A549 (cell line): ENCODE measurements around the gene PGF.

Experiments used
- EP300 ChIP-seq, 2 experiments: fragments of >200 bp; sonication (Bioruptor Twin); formaldehyde crosslinking; IDR thresholded peaks; 2 replicates in 1 of 2; 3 replicates in 1 of 2; pipeline ENCODE4 v1.6.1; 2016 to 2017
- FOXS1 ChIP-seq: fragments of 250-450 bp; sonication (Bioruptor Pico); IDR thresholded peaks from 2 replicates; pipeline ENCODE4 v1.5.0; 2020; ENCODE audit warnings: mild to moderate bottlenecking, moderate library complexity
- MAFK ChIP-seq: fragments of 450-650 bp; IDR thresholded peaks from 2 replicates; pipeline ENCODE4 v1.6.1; 2014; ENCODE audit not compliant: partially characterized antibody
- POLR2A ChIP-seq: IDR thresholded peaks from 2 replicates; pipeline ENCODE4 v1.6.1; 2012; ENCODE audit warnings: mild to moderate bottlenecking, low read length
- POLR2AphosphoS2 ChIP-seq: conservative IDR thresholded peaks from 2 replicates; pipeline ENCODE4 v1.6.1; 2012; ENCODE audit warnings: low read length, improper control_type of control experiment, inconsistent platforms
- SMC3 ChIP-seq: fragments of >200 bp; sonication (Bioruptor Twin); formaldehyde crosslinking; IDR thresholded peaks from 3 replicates; pipeline ENCODE4 v1.6.1; 2018; ENCODE audit warnings: inconsistent platforms
- TF ChIP-seq, protein P1 (sequence below): IDR thresholded peaks from 2 replicates; pipeline ENCODE4 v1.6.1; 2012
- TF ChIP-seq, protein P2 (sequence below): fragments of >200 bp; sonication (Bioruptor Twin); formaldehyde crosslinking; IDR thresholded peaks from 3 replicates; pipeline ENCODE4 v1.5.1; 2016
- TF ChIP-seq, protein P3 (sequence below): fragments of 450-650 bp; IDR thresholded peaks from 2 replicates; pipeline ENCODE4 v1.6.1; 2014; ENCODE audit warnings: antibody characterized with exemption

DNA sequence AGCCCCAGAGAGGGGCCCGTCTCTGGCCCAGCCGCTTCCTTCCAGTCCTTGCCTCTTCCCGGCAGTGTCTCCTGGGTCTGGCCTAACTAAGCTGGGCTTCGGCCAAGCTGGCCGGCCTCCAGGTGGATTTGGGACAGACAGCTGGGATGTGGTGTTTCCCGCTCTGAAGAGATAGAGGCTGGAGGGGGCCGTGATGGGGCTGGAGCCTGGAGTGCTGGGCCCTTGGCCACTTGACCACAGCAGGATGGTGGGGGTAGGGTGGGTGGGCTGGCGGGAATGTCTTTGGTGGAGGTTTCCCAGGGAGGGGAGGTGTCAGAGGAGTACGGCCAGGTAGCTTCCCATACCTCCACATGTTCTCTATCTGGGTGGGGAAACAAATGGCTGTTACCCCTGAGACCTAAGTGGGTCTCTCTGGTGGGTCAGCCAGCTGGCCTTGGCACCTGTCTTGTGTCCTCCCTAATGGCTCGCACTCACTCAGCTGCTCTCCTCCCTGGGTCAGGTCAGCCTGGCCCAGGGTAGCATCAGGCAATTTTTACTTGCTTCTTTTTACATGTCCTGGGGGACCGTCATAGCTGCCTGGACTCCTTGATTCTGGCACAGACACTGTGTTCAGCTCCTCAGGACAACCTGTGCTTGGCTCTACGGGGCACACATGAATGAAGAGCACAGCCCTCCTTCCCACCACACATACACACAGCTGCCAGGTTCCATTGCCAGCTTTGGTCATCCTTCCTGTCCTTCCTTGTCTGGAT is 19.8 kb upstream of the PGF start:
- TF ChIP-seq POLR2A: no peak
- TF ChIP-seq, protein P1, sequence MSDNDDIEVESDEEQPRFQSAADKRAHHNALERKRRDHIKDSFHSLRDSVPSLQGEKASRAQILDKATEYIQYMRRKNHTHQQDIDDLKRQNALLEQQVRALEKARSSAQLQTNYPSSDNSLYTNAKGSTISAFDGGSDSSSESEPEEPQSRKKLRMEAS: no peak
- TF ChIP-seq, protein P2, sequence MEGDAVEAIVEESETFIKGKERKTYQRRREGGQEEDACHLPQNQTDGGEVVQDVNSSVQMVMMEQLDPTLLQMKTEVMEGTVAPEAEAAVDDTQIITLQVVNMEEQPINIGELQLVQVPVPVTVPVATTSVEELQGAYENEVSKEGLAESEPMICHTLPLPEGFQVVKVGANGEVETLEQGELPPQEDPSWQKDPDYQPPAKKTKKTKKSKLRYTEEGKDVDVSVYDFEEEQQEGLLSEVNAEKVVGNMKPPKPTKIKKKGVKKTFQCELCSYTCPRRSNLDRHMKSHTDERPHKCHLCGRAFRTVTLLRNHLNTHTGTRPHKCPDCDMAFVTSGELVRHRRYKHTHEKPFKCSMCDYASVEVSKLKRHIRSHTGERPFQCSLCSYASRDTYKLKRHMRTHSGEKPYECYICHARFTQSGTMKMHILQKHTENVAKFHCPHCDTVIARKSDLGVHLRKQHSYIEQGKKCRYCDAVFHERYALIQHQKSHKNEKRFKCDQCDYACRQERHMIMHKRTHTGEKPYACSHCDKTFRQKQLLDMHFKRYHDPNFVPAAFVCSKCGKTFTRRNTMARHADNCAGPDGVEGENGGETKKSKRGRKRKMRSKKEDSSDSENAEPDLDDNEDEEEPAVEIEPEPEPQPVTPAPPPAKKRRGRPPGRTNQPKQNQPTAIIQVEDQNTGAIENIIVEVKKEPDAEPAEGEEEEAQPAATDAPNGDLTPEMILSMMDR: no peak
- TF ChIP-seq EP300 (IDR thresholded peaks at IDR 0.05): no peak
- TF ChIP-seq, protein P3, sequence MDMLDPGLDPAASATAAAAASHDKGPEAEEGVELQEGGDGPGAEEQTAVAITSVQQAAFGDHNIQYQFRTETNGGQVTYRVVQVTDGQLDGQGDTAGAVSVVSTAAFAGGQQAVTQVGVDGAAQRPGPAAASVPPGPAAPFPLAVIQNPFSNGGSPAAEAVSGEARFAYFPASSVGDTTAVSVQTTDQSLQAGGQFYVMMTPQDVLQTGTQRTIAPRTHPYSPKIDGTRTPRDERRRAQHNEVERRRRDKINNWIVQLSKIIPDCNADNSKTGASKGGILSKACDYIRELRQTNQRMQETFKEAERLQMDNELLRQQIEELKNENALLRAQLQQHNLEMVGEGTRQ: no peak
- no peak for TF ChIP-seq MAFK
- TF ChIP-seq SMC3: no peak
- no peak for TF ChIP-seq FOXS1 (CRISPR knock-in tag)
- TF ChIP-seq POLR2AphosphoS2: no peak
